Common myeloid progenitor, CD34-positive (primary cell): Measurements from ENCODE around the gene UQCRH.
"Not testable (repeated sequence)": the region's sequence is repeated elsewhere in the genome, so short reads cannot be mapped to it uniquely, and the experiment has no call there.

Experiments
- CTCF ChIA-PET: fragments of 350-600 bp; sonication (Branson Sonifier 250); formaldehyde crosslinking; loops from one replicate; lab custom pipeline; 2021; ENCODE audit warnings: antibody characterized with exemption; lab: Charles Lee
- POLR2A ChIA-PET: fragments of 350-600 bp; sonication (Branson Sonifier 250); formaldehyde crosslinking; loops from one replicate; lab custom pipeline; 2021; ENCODE audit warnings: antibody characterized with exemption; lab: Charles Lee
- DNase-seq, 3 donors: peaks; one replicate each; pipeline versions ENCODE4 v3.0.0 to v3.0.0-alpha.2; 2013
- H3K27ac ChIP-seq, 2 experiments: 1 replicate in 1 of 2; 2 replicates in 1 of 2; pipeline ENCODE4 v1.7.0; 2013; ENCODE audit warnings: inconsistent platforms in 2 of 2, low read length in 2 of 2, mild to moderate bottlenecking in 2 of 2, low read depth in 1 of 2, moderate library complexity in 1 of 2; ENCODE audit not compliant: severe bottlenecking in 2 of 2, insufficient read depth in 1 of 2, poor library complexity in 1 of 2
- H3K27me3 ChIP-seq, 5 experiments: replicated peaks in 2 of 5; 1 replicate in 3 of 5; 2 replicates in 2 of 5; pipeline versions ENCODE4 v1.6.1 to v1.7.0; 2013; ENCODE audit warnings: low read length in 4 of 5, mild to moderate bottlenecking in 2 of 5, moderate library complexity in 2 of 5, inconsistent platforms in 1 of 5; ENCODE audit not compliant: insufficient read depth in 5 of 5, control insufficient read depth in 4 of 5
- H3K36me3 ChIP-seq, 4 experiments: 1 replicate in 2 of 4; 2 replicates in 2 of 4; pipeline versions ENCODE4 v1.6.1 to v1.7.0; 2013; ENCODE audit warnings: low read length in 3 of 4, control low read depth in 1 of 4, mild to moderate bottlenecking in 1 of 4; ENCODE audit not compliant: control insufficient read depth in 4 of 4, insufficient read depth in 4 of 4
- H3K4me1 ChIP-seq, 4 experiments: 1 replicate in 3 of 4; 2 replicates in 1 of 4; pipeline versions ENCODE4 v1.6.1 to v1.7.1; 2013; ENCODE audit warnings: low read length in 3 of 4, mild to moderate bottlenecking in 3 of 4, control low read depth in 1 of 4, inconsistent platforms in 1 of 4, moderate library complexity in 1 of 4; ENCODE audit not compliant: control insufficient read depth in 4 of 4, insufficient read depth in 4 of 4; ENCODE audit errors: control extremely low read depth in 1 of 4
- H3K4me3 ChIP-seq, 7 experiments: 1 replicate in 4 of 7; 2 replicates in 3 of 7; pipeline versions ENCODE4 v1.5.1 to v1.7.0; 2013; ENCODE audit warnings: mild to moderate bottlenecking in 7 of 7, low read length in 6 of 7, moderate library complexity in 6 of 7, inconsistent platforms in 2 of 7, low read depth in 2 of 7, control low read depth in 1 of 7; ENCODE audit not compliant: insufficient read depth in 4 of 7, control insufficient read depth in 1 of 7; ENCODE audit errors: extremely low read depth in 1 of 7
- H3K9me3 ChIP-seq, 5 experiments: 1 replicate in 4 of 5; 2 replicates in 1 of 5; pipeline versions ENCODE4 v1.6.1 to v1.7.1; 2013; ENCODE audit warnings: low read length in 4 of 5, mild to moderate bottlenecking in 2 of 5, inconsistent platforms in 1 of 5, low read depth in 1 of 5, moderate library complexity in 1 of 5; ENCODE audit not compliant: control insufficient read depth in 4 of 5, insufficient read depth in 2 of 5; ENCODE audit errors: control extremely low read depth in 1 of 5
- WGBS: methylation state at CpG from one replicate; pipeline ENCODE4 v1.1.5; 2013; ENCODE audit not compliant: insufficient coverage; 5-methylcytosine and 5-hydroxymethylcytosine counted together

The UQCRH gene

GRCh38 chr1:46319301-46319700, 15.8 kb downstream of the UQCRH start:
- H3K9me3 ChIP-seq, DNase-seq, H3K4me1 ChIP-seq, H3K27ac ChIP-seq, H3K27me3 ChIP-seq, POLR2A ChIA-PET, H3K4me3 ChIP-seq: not testable (repeated sequence)
- 100% methylated on average over 4 of the region's 6 CpGs for WGBS
- CTCF ChIA-PET = interaction anchor here (0.7 to 0.9 kb wide), 2 partner anchors 16 to 64 kb away, joined by 3 read pairs; partner anchors contain the start of gene UQCRH
- peaks cover 3 to 27% (median 12%) of the 10 kb centered on the region in 4 experiments for H3K36me3 ChIP-seq

DNA sequence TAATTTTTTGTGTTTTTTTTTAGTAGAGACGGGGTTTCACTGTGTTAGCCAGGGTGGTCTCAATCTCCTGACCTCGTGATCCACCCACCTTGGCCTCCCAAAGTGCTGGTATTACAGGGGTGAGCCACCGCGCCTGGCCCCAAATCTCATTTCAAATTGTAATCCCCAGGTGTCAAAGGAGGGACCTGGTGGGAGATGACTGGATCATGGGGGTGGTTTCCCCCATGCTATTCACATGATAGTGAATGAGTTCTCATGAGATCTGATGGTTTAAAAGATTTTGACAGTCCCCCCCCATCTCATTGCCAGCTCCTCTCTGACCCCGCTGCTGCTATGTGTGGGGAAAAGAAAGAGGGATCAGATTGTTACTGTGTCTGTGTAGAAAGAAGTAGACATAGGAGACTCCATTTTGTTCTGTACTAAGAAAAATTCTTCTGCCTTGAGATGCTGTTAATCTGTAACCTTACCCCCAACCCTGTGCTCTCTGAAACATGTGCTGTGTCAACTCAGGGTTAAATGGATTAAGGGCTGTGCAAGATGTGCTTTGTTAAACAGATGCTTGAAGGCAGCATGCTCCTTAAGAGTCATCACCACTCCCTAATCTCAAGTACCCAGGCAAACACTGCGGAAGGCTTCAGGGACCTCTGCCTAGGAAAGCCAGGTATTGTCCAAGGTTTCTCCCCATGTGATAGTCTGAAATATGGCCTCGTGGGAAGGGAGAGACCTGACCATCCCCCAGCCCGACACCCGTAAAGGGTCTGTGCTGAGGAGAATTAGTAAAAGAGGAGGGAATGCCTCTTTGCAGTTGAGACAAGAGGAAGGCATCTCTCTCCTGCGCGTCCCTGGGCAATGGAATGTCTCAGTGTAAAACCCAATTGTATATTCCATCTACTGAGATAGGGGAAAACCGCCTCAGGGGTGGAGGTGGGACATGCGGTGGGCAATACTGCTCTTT, 16.7 kb downstream of the UQCRH start:
- peaks cover 3 to 19% (median 8%) of the 10 kb centered on the region in 4 experiments for H3K36me3 ChIP-seq
- WGBS = 95% methylated on average over 3 of the region's 13 CpGs
- POLR2A ChIA-PET, H3K9me3 ChIP-seq, H3K4me3 ChIP-seq, H3K27me3 ChIP-seq, DNase-seq, H3K27ac ChIP-seq, H3K4me1 ChIP-seq: not testable (repeated sequence)
- CTCF ChIA-PET = interaction anchor here (0.9 kb wide), 1 partner anchor 65 kb away, joined by 3 read pairs; no protein-coding TSS in a partner anchor

GRCh38 chr1:46322191-46322590, 18.7 kb downstream of the UQCRH start:
- DNase-seq, H3K9me3 ChIP-seq, H3K27ac ChIP-seq, H3K27me3 ChIP-seq, H3K4me1 ChIP-seq, CTCF ChIA-PET, H3K36me3 ChIP-seq, POLR2A ChIA-PET, H3K4me3 ChIP-seq: not testable (repeated sequence)
- 96% methylated on average over 3 of the region's 6 CpGs for WGBS

- H3K27me3 ChIP-seq, H3K27ac ChIP-seq, H3K4me1 ChIP-seq, H3K4me3 ChIP-seq, H3K9me3 ChIP-seq, POLR2A ChIA-PET, H3K36me3 ChIP-seq, DNase-seq: not testable (repeated sequence)
- WGBS = 100% methylated on average over 1 of the region's 11 CpGs
- CTCF ChIA-PET = interaction anchor here (1.6 kb wide), 1 partner anchor 10 kb away, joined by 4 read pairs; no protein-coding TSS in a partner anchor
These were observed 22.0 kb downstream of the UQCRH start for GRCh38 chr1:46325285-46326076.

DNA sequence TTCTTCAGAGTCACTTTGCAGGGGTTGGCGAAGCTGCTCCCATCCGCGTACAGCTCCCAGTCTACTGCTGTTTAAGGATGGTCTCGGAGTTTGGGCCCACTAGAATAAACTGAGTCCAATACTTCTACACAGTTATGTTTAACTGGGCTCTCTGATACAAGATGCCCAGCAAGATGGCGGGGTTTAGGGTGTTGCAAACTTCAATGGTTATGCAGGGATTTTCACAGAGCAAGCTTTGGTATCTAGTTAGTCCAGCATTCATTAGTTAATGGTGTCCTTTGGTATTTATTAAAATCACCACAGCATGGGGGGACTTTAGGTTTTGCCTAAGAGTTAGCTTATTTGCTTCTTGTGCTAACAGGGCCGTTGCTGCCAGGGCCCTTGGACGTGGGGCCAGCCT, 24.7 kb downstream of the UQCRH start:
- not testable (repeated sequence) for H3K27me3 ChIP-seq, H3K4me3 ChIP-seq, DNase-seq, H3K36me3 ChIP-seq, H3K9me3 ChIP-seq, H3K4me1 ChIP-seq, H3K27ac ChIP-seq
- ChIA-PET CTCF (interaction anchor here (0.8 to 2.7 kb wide), 5 partner anchors 10 to 25 kb away, joined by 3 to 7 read pairs (median 3); partner anchors contain the start of genes LRRC41, NSUN4 and UQCRH), POLR2A (interaction anchor here (0.6 kb wide), 1 partner anchor 33 kb away, joined by 6 read pairs; no protein-coding TSS in a partner anchor)
- WGBS = 92% methylated on average over 2 of the region's 7 CpGs

DNA sequence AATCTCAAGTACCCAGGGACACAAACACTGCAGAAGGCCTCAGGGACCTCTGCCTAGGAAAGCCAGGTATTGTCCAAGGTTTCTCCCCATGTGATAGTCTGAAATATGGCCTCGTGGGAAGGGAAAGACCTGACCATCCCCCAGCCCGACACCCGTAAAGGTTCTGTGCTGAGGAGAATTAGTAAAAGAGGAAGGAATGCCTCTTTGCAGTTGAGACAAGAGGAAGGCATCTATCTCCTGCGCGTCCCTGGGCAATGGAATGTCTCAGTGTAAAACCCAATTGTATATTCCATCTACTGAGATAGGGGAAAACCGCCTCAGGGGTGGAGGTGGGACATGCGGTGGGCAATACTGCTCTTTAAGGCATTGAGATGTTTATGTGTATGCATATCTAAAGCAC, 26.3 kb downstream of the UQCRH start:
- CTCF ChIA-PET = interaction anchor here (1.3 kb wide), 1 partner anchor 11 kb away, joined by 4 read pairs; no protein-coding TSS in a partner anchor
- H3K4me1 ChIP-seq, H3K27ac ChIP-seq, H3K9me3 ChIP-seq, POLR2A ChIA-PET, H3K36me3 ChIP-seq, H3K4me3 ChIP-seq, DNase-seq, H3K27me3 ChIP-seq: not testable (repeated sequence)
- WGBS = no CpG with 5 or more reads among the region's 7 CpGs
